GM12878 (cell line): ENCODE results near the gene SCUBE3. TPM values are rescaled to one million over a fixed set of nuclear protein-coding genes. Genes with fewer than 3 reads are reported as not detected.

ENCODE experiments used
- ATAC-seq: fragments of 200-7000 bp; cut with Tn5 transposase; 3 replicates; pipeline ENCODE4 v1.9.1; 2020; ENCODE audit warnings: mild to moderate bottlenecking, moderate library complexity
- BruUV-seq: library from RNA; stranded (reverse); fragments of 400-500 nt; replicated peaks from 2 replicates; lab custom pipeline; 2021; lab: Mats Ljungman, UMichigan
- CTCF ChIA-PET: fragments of 300-600 bp; sonication (Branson Sonifier 250); formaldehyde crosslinking; extraction: SDS; loops from one replicate; lab custom pipeline; 2021; ENCODE audit warnings: inconsistent platforms; lab: Yijun Ruan, JAX
- POLR2A ChIA-PET: fragments of 350-600 bp; formaldehyde crosslinking; extraction: SDS; loops from one replicate; lab custom pipeline; 2021; ENCODE audit warnings: inconsistent platforms; lab: Charles Lee
- RAD21 ChIA-PET: fragments of 300-600 bp; sonication (Branson Sonifier 250); formaldehyde crosslinking; loops from one replicate; lab custom pipeline; 2023; ENCODE audit warnings: antibody characterized with exemption; ENCODE audit not compliant: unreplicated experiment; lab: Charles Lee
- SMC1A ChIA-PET: fragments of 300-600 bp; sonication (Branson Sonifier 250); formaldehyde crosslinking; loops from one replicate; lab custom pipeline; 2023; ENCODE audit not compliant: unreplicated experiment, uncharacterized antibody; lab: Charles Lee
- DNase-seq: peaks from one replicate; pipeline ENCODE4 v3.0.0-alpha.2; 2011; ENCODE audit warnings: low read depth, low spot score
- FAIRE-seq: peaks from 3 replicates; lab custom pipeline; 2011; peaks lifted over from hg19 to GRCh38; lab: Jason Lieb, UNC
- H2AFZ ChIP-seq: 2 replicates; pipeline ENCODE4 v1.6.0; 2011; ENCODE audit warnings: low read depth, low read length, control low read depth; ENCODE audit not compliant: control insufficient read depth
- H3K27ac ChIP-seq: 2 replicates; pipeline ENCODE4 v1.5.1; 2011; ENCODE audit warnings: control low read depth; ENCODE audit not compliant: control insufficient read depth, insufficient read depth
- H3K27me3 ChIP-seq, 2 experiments: replicated peaks in 1 of 2; 2 replicates each; pipeline versions ENCODE4 v1.6.0 to v1.6.1; 2011; ENCODE audit warnings: low read length in 1 of 2; ENCODE audit not compliant: control insufficient read depth in 2 of 2, insufficient read depth in 2 of 2
- H3K36me3 ChIP-seq, 2 experiments: 2 replicates each; pipeline ENCODE4 v1.5.1; 2011; ENCODE audit warnings: low read length in 1 of 2; ENCODE audit not compliant: control insufficient read depth in 2 of 2, insufficient read depth in 2 of 2
- H3K4me1 ChIP-seq: 2 replicates; pipeline ENCODE4 v1.6.1; 2011; ENCODE audit warnings: mild to moderate bottlenecking, low read length, moderate library complexity, mixed read lengths; ENCODE audit not compliant: control insufficient read depth, insufficient read depth
- H3K4me2 ChIP-seq: 2 replicates; pipeline ENCODE4 v1.6.0; 2011; ENCODE audit warnings: control low read depth; ENCODE audit not compliant: control insufficient read depth, insufficient read depth
- H3K4me3 ChIP-seq: fragments of 200-600 bp; sonication (generic); 2 replicates; pipeline ENCODE4 v1.5.1; 2016
- H3K79me2 ChIP-seq: 2 replicates; pipeline ENCODE4 v1.6.0; 2011; ENCODE audit warnings: low read length; ENCODE audit not compliant: control insufficient read depth, insufficient read depth
- H3K9ac ChIP-seq: 2 replicates; pipeline ENCODE4 v1.8.0; 2011; ENCODE audit warnings: low read length, control low read depth, mixed read lengths; ENCODE audit not compliant: control insufficient read depth, insufficient read depth
- H3K9me3 ChIP-seq: replicated peaks from 3 replicates; pipeline ENCODE4 v1.5.1; 2011; ENCODE audit warnings: mild to moderate bottlenecking, low read length; ENCODE audit not compliant: control insufficient read depth, insufficient read depth
- H4K20me1 ChIP-seq: 2 replicates; pipeline ENCODE4 v1.6.0; 2011; ENCODE audit not compliant: control insufficient read depth, insufficient read depth
- BCLAF1 ChIP-seq: fragments of 450-650 bp; IDR thresholded peaks from 2 replicates; pipeline ENCODE4 v1.6.1; 2017; ENCODE audit warnings: antibody characterized with exemption, mild to moderate bottlenecking, moderate library complexity
- ESRRA ChIP-seq: IDR thresholded peaks from 2 replicates; pipeline ENCODE4 v1.6.1; 2012; ENCODE audit warnings: mild to moderate bottlenecking, low read length, improper control_type of control experiment
- EZH2 ChIP-seq: IDR thresholded peaks from 2 replicates; pipeline ENCODE4 v1.6.1; 2012; ENCODE audit warnings: low read depth, mild to moderate bottlenecking, control low read depth, inconsistent platforms, low read length, borderline replicate concordance; ENCODE audit not compliant: control insufficient read depth
- LARP7 ChIP-seq: fragments of 450-650 bp; IDR thresholded peaks from 2 replicates; pipeline ENCODE4 v1.6.1; 2017; ENCODE audit warnings: mild to moderate bottlenecking
- NR2C2 ChIP-seq: IDR thresholded peaks from 2 replicates; pipeline ENCODE4 v1.6.1; 2011; ENCODE audit warnings: borderline replicate concordance, low read depth; ENCODE audit not compliant: control insufficient read depth, insufficient read length
- RB1 ChIP-seq: fragments of 450-650 bp; formaldehyde crosslinking; IDR thresholded peaks from 2 replicates; pipeline ENCODE4 v1.6.1; 2017; ENCODE audit warnings: mild to moderate bottlenecking, borderline replicate concordance
- RUNX3 ChIP-seq: IDR thresholded peaks from 2 replicates; pipeline ENCODE4 v1.6.1; 2012; ENCODE audit warnings: low read length, inconsistent platforms
- STAT1 ChIP-seq: fragments of 450-650 bp; conservative IDR thresholded peaks from 2 replicates; pipeline ENCODE4 v1.6.1; 2014; ENCODE audit warnings: antibody characterized with exemption, mild to moderate bottlenecking
- ZZZ3 ChIP-seq: IDR thresholded peaks from 2 replicates; pipeline ENCODE4 v1.6.1; 2011; ENCODE audit warnings: low read depth; ENCODE audit not compliant: control insufficient read depth, insufficient read length
- WGBS: methylation state at CpG from one replicate; pipeline ENCODE4 v1.1.6; 2016; ENCODE audit warnings: low lambda C conversion rate; ENCODE audit not compliant: insufficient replicate concordance, insufficient coverage; ENCODE audit errors: missing lambda C conversion rate; 5-methylcytosine and 5-hydroxymethylcytosine counted together
- in situ Hi-C: fragments of 300-500 bp; cut with MboI; formaldehyde crosslinking; loops from 9 replicates; pipeline ENCODE4 v1.14.3; 2018; ENCODE audit warnings: mixed read lengths
- intact Hi-C: fragments of 100-400 bp; cut with micrococcal nuclease; formaldehyde crosslinking; loops from one replicate; pipeline ENCODE4 v1.14.2; 2022; ENCODE audit not compliant: unreplicated experiment
- polyA plus RNA-seq, 11 experiments: library from polyadenylated mRNA; depleted of rRNA in 4 of 11; unstranded in 6 of 11; stranded (reverse) in 5 of 11; fragments of >200 nt; fragmentation: Nextera tagmentation in 4 of 11; fragmentation: Illumina TruSeq in 1 of 11; extraction: Ambion mirVana in 4 of 11; extraction: Trizol in 1 of 11; gene quantifications; 1 replicate in 1 of 11; 2 replicates in 10 of 11; pipeline versions ENCODE4 v1.2.1 to v1.2.3, GENCODE V29; 2011 to 2016; ENCODE audit warnings: inconsistent platforms in 2 of 11, missing spikeins in 2 of 11, low read depth in 1 of 11
- total RNA-seq, 4 experiments: library from RNA; depleted of rRNA in 3 of 4; stranded (reverse); fragments of >200 nt in 3 of 4; fragmentation: Illumina TruSeq in 1 of 4; extraction: Trizol in 1 of 4; gene quantifications; 2 replicates each; pipeline versions ENCODE4 v1.2.1 to v1.2.3, GENCODE V29; 2013 to 2021
- TF ChIP-seq, protein P1 (sequence below), 3 experiments: IDR thresholded peaks in 2 of 3; conservative IDR thresholded peaks in 1 of 3; 2 replicates each; pipeline ENCODE4 v1.5.1; 2011; ENCODE audit warnings: low read depth in 3 of 3, low read length in 3 of 3, mild to moderate bottlenecking in 3 of 3, control low read depth in 2 of 3, moderate library complexity in 2 of 3, inconsistent platforms in 1 of 3, mixed read lengths in 1 of 3; ENCODE audit not compliant: control insufficient read depth in 2 of 3, insufficient read depth in 1 of 3; ENCODE audit errors: extremely low read depth in 1 of 3

Gene SCUBE3
- total and polyA plus RNA-seq, 10 of the 15 experiments (the other 5 are each of a cell fraction or from before 2014, with no cell fraction given) = under 0.01 to 0.20 (median 0.07) TPM; not detected in 4

GRCh38 chr6:35260591-35261570, 47.1 kb downstream of the SCUBE3 start:
- peaks cover 6% of the 10 kb centered on the region for H3K4me1 ChIP-seq
- in situ Hi-C loops = no loop called here
- POLR2A ChIA-PET = interaction anchor here (1.6 kb wide), 1 partner anchor 43 kb away, joined by 5 read pairs; no protein-coding TSS in a partner anchor

More at GRCh38 chr6:35260591-35261570, 47.1 kb downstream of the SCUBE3 start:
- no peak overlapping the region for H2AFZ ChIP-seq
- H3K36me3 ChIP-seq = no peaks in the 10 kb centered on the region
- WGBS = 66% methylated on average over 6 of the region's 6 CpGs
- peak overlapping the region; percentile 84 for H3K9ac ChIP-seq
- intact Hi-C loops = no loop called here
- peak overlapping the region; percentile 70 for H3K4me3 ChIP-seq
- RAD21 ChIA-PET = interaction anchor here (1.0 kb wide), 1 partner anchor 41 kb away, joined by 3 read pairs; no protein-coding TSS in a partner anchor
- H3K9me3 ChIP-seq = no peaks in the 10 kb centered on the region
- DNase-seq = no peak
- peak overlapping the region; percentile 85 for H3K27ac ChIP-seq
- H4K20me1 ChIP-seq = no peaks in the 10 kb centered on the region
- TSS peak; percentile 62 for BruUV-seq
- SMC1A ChIA-PET = interaction anchor here (0.9 to 1.6 kb wide), 5 partner anchors 12 to 475 kb away, joined by 3 to 4 read pairs (median 3); no protein-coding TSS in a partner anchor
- H3K4me2 ChIP-seq = peak overlapping the region; percentile 94
- CTCF ChIA-PET = interaction anchor here (0.6 to 0.8 kb wide), 3 partner anchors 37 to 1192 kb away, joined by 3 to 4 read pairs (median 3); no protein-coding TSS in a partner anchor
- FAIRE-seq = no peak
- no peak for ATAC-seq
- H3K27me3 ChIP-seq = no peaks in the 10 kb centered on the region
- H3K79me2 ChIP-seq = peaks cover 26% of the 10 kb centered on the region
- TF ChIP-seq BCLAF1 = no peak
- no peak for TF ChIP-seq NR2C2
- TF ChIP-seq STAT1 = no peak
- no peak for TF ChIP-seq LARP7
- TF ChIP-seq EZH2 = no peak
- no peak for TF ChIP-seq RB1
- TF ChIP-seq, protein P1, sequence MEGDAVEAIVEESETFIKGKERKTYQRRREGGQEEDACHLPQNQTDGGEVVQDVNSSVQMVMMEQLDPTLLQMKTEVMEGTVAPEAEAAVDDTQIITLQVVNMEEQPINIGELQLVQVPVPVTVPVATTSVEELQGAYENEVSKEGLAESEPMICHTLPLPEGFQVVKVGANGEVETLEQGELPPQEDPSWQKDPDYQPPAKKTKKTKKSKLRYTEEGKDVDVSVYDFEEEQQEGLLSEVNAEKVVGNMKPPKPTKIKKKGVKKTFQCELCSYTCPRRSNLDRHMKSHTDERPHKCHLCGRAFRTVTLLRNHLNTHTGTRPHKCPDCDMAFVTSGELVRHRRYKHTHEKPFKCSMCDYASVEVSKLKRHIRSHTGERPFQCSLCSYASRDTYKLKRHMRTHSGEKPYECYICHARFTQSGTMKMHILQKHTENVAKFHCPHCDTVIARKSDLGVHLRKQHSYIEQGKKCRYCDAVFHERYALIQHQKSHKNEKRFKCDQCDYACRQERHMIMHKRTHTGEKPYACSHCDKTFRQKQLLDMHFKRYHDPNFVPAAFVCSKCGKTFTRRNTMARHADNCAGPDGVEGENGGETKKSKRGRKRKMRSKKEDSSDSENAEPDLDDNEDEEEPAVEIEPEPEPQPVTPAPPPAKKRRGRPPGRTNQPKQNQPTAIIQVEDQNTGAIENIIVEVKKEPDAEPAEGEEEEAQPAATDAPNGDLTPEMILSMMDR (IDR thresholded peaks at IDR 0.05 in 2 of 3, conservative IDR thresholded peaks at IDR 0.05 in 1 of 3; ENCODE audit: control insufficient read depth in 2 of 3, extremely low read depth in 1 of 3, insufficient read depth in 1 of 3, low read depth in 3 of 3, low read length in 3 of 3) = no peak
- no peak for TF ChIP-seq ZZZ3
- no peak for TF ChIP-seq ESRRA
- no peak for TF ChIP-seq RUNX3
- TF ChIP-seq, all 136 proteins: peak for 0
